ENCODE measurements around the gene ALKAL2.
A peak's percentile ranks its signal among the peaks of the same experiment; 100 is the strongest.

The ALKAL2 gene

GRCh38 chr2:278312-278926, 9.5 kb downstream of the ALKAL2 start:
- no peak for TF ChIP-seq JUND (IDR thresholded peaks at IDR 0.05; ENCODE audit: low read depth)
- in situ Hi-C loops (cut with HindIII; ENCODE audit: low pct_unique_long_range_greater_than_20kb, low sequenced_read_pairs) = no loop called here
- DNase-seq (ENCODE audit: low read depth in 1 of 2, low spot score in 1 of 2) = no peak

- no peak for DNase-seq (ENCODE audit: low read depth in 1 of 2, low spot score in 1 of 2)
- in situ Hi-C loops (cut with HindIII; ENCODE audit: low pct_unique_long_range_greater_than_20kb, low sequenced_read_pairs) = no loop called here
- no peak for TF ChIP-seq JUND (IDR thresholded peaks at IDR 0.05; ENCODE audit: low read depth)
These were observed 12.4 kb downstream of the ALKAL2 start for GRCh38 chr2:275466-275865.

GRCh38 chr2:274503-274902, 13.4 kb downstream of the ALKAL2 start:
- TF ChIP-seq JUND (IDR thresholded peaks at IDR 0.05; ENCODE audit: low read depth) = no peak
- peak in 1 of 2 experiments; percentile 32 for DNase-seq (ENCODE audit: low read depth in 1 of 2, low spot score in 1 of 2)
- in situ Hi-C loops (cut with HindIII; ENCODE audit: low pct_unique_long_range_greater_than_20kb, low sequenced_read_pairs) = no loop called here

GRCh38 chr2:273333-273732, 14.6 kb downstream of the ALKAL2 start:
- no peak for TF ChIP-seq JUND (IDR thresholded peaks at IDR 0.05; ENCODE audit: low read depth)
- DNase-seq (ENCODE audit: low read depth in 1 of 2, low spot score in 1 of 2) = peak in 1 of 2 experiments; percentile 16
- in situ Hi-C loops (cut with HindIII; ENCODE audit: low pct_unique_long_range_greater_than_20kb, low sequenced_read_pairs) = no loop called here

DNA sequence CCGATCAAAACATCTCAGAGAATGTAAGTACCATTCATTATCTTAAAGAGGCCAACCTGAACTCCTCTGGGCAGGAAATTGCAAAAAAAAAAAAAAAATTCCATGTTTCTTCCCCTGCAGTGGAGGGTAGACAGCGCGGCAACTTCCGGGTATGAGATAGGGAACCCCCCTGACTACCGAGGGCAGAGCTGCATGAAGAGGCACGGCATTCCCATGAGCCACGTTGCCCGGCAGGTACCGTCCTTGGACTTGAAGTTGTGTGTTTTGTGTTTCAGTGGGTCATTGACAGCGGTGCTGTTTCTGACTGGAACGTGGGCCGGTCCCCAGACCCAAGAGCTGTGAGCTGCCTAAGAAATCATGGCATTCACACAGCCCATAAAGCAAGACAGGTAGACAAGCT, 16.0 kb downstream of the ALKAL2 start:
- TF ChIP-seq JUND (IDR thresholded peaks at IDR 0.05; ENCODE audit: low read depth) = no peak
- no peak for DNase-seq (ENCODE audit: low read depth in 1 of 2, low spot score in 1 of 2)
- in situ Hi-C loops (cut with HindIII; ENCODE audit: low pct_unique_long_range_greater_than_20kb, low sequenced_read_pairs) = no loop called here

- TF ChIP-seq JUND (IDR thresholded peaks at IDR 0.05; ENCODE audit: low read depth) = no peak
- in situ Hi-C loops (cut with HindIII; ENCODE audit: low pct_unique_long_range_greater_than_20kb, low sequenced_read_pairs) = no loop called here
- no peak for DNase-seq (ENCODE audit: low read depth in 1 of 2, low spot score in 1 of 2)
These were observed 17.0 kb downstream of the ALKAL2 start for GRCh38 chr2:270861-271260.

- no peak for DNase-seq (ENCODE audit: low read depth in 1 of 2, low spot score in 1 of 2)
- in situ Hi-C loops (cut with HindIII; ENCODE audit: low pct_unique_long_range_greater_than_20kb, low sequenced_read_pairs) = no loop called here
- TF ChIP-seq JUND (IDR thresholded peaks at IDR 0.05; ENCODE audit: low read depth) = no peak
These were observed 18.4 kb downstream of the ALKAL2 start for GRCh38 chr2:269356-270030.

GRCh38 chr2:268323-268722, 19.6 kb downstream of the ALKAL2 start:
- DNase-seq (ENCODE audit: low read depth in 1 of 2, low spot score in 1 of 2) = no peak
- no peak for TF ChIP-seq JUND (IDR thresholded peaks at IDR 0.05; ENCODE audit: low read depth)
- in situ Hi-C loops (cut with HindIII; ENCODE audit: low pct_unique_long_range_greater_than_20kb, low sequenced_read_pairs) = no loop called here

DNA sequence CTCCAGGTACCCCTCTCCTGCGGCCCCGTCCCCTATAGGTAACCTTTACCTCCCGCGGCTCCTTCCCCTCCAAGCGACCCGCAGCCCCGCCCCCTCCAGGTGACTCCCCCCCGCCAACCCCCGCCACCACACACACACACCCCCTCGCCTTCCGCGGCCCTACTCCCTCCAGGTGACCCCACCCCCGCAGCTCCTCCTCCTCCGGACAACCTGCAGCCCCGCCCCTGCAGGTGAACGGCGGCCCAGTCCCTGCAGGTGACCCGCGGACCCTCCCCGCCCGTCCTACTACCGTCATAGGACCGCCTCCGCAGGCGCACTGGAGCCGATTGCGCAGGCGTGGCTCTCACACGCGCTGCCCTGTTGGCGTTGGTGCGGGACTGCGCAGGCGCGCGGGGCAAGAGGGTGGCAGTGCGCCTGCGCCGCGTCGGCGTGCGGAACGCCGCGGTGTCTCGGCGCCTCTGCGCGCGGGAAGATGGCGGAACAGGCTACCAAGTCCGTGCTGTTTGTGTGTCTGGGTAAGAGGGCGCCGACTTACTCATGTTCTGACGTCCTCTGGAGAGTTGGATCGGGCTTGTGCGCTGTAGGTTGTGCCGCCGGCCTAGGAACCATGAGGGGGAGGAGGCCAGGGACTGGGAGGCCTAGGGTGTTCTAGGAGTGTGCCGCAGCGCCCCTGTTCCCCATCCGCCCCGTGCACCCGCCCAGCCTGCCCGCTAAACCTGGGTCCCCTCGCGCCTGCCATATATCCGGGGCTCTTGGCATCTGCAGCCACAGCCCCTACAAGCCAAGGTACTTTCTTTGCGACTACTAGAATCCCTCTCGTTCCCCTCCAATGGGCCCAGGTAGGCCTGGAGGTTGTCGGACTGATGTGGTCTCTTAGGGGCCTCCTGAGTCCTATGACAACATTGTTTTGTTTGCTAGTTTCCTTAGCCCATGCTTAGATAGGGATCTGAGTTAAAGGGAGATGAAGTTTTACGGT, 23.1 kb downstream of the ALKAL2 start, which contains the start of gene ACP1:
Gene ACP1 (plus strand): TSS at position 455 of the 976 bp plus-strand sequence. CDS start 18 bp downstream, at position 473.
- DNase-seq (ENCODE audit: low read depth in 1 of 2, low spot score in 1 of 2) = peak; percentile 95 to 97
- no peak for TF ChIP-seq JUND (IDR thresholded peaks at IDR 0.05; ENCODE audit: low read depth)
- in situ Hi-C loops (cut with HindIII; ENCODE audit: low pct_unique_long_range_greater_than_20kb, low sequenced_read_pairs) = no loop called here

GRCh38 chr2:263774-264492, 24.0 kb downstream of the ALKAL2 start, which contains the start of gene SH3YL1:
SH3YL1 (minus strand) TSS chr2:264032; CDS start chr2:263984, 48 bp downstream.
- in situ Hi-C loops (cut with HindIII; ENCODE audit: low pct_unique_long_range_greater_than_20kb, low sequenced_read_pairs) = no loop called here
- DNase-seq (ENCODE audit: low read depth in 1 of 2, low spot score in 1 of 2) = peak; percentile 71 to 83
- TF ChIP-seq JUND (IDR thresholded peaks at IDR 0.05; ENCODE audit: low read depth) = no peak

DNA sequence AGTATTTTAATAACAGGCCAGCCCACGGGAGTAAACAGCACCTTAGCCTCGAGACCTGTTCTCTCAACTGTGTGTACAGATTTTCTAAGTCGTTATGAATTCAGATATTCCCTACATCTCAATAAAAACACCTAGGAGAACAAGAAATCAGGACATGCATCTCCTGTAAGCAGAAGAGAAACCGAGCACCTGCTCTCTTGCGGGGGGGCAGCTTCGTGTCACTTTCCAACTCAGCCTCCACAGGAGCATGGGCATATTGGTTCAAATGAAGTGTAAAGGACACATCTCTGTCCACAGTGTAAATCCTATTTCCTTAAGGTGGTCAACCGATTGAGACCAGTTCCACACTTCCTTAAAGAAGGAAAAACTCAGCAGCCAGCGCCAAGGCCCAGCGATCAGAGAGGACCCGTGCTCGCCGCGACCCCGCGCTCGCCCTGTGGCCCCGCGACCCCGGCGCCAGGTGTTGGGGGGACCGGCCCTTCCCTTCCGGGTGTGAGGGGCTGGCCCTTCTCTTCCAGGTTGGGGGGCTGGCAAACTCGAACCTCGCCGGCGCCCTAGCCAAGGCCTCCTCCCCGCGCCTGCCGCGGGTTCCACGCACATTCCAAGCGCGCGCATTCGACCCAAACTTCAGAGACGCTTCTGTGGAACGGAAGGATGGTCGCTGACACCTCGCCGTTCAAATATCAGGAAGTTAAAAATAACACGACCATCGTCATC, 24.7 kb downstream of the ALKAL2 start:
- TF ChIP-seq JUND (IDR thresholded peaks at IDR 0.05; ENCODE audit: low read depth) = no peak
- in situ Hi-C loops (cut with HindIII; ENCODE audit: low pct_unique_long_range_greater_than_20kb, low sequenced_read_pairs) = no loop called here
- peak in 1 of 2 experiments; percentile 24 for DNase-seq (ENCODE audit: low read depth in 1 of 2, low spot score in 1 of 2)
